Measurements from ENCODE around the gene LDLRAP1. TPM values are rescaled to one million over a fixed set of nuclear protein-coding genes. Genes with fewer than 3 reads are reported as not detected.

The LDLRAP1 gene
- total RNA-seq, 2 donors from 2014 or later = 17.2 to 29.2 TPM

GRCh38 chr1:25563330-25564215, 20.2 kb downstream of the LDLRAP1 start:
- Mint-ChIP-seq H3K36me3 (peaks cover 0 to 5% of the 10 kb centered on the region in 2 donors), H3K9me3 (no peaks in the 10 kb centered on the region), H3K27ac (peak overlapping the region; percentile 88 to 97)
- DNase-seq (ENCODE audit: low spot score in 2 of 2) = no peak
- ATAC-seq = peak; percentile 50 to 71

GRCh38 chr1:25564777-25565574, 21.6 kb downstream of the LDLRAP1 start:
- H3K36me3 Mint-ChIP-seq = peaks cover 0 to 5% of the 10 kb centered on the region in 2 donors
- ATAC-seq (peak; percentile 42 to 43), DNase-seq (ENCODE audit: low spot score in 2 of 2) (peak in 1 of 2 donors; percentile 51)
- H3K27ac Mint-ChIP-seq = peak overlapping the region; percentile 61 to 89
- no peaks in the 10 kb centered on the region for H3K9me3 Mint-ChIP-seq

DNA sequence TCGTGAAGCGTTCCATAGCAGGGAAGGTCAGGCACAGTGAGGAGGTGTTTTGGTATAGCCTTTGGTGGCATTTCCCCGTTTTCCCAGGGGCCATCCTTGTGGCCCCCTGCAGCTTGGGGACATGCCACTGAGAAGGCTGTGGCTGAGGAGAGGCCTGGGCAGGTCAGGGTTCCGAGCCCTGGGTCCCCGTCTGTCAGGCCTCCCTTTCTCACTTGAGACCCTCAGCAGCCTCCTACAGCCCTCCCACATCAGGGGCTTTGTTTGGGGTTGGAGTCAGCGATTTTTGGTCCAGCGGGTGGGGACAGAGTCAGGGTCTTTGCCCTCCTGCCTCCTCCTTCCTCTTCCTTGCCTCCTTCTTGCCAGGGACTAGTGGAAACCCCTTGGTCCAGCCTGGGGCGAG, 22.2 kb downstream of the LDLRAP1 start:
- H3K36me3 Mint-ChIP-seq = peaks cover 0 to 5% of the 10 kb centered on the region in 2 donors
- H3K27ac Mint-ChIP-seq = peak overlapping the region in 1 of 2 donors; percentile 89
- ATAC-seq = peak in 1 of 2 donors; percentile 1

DNA sequence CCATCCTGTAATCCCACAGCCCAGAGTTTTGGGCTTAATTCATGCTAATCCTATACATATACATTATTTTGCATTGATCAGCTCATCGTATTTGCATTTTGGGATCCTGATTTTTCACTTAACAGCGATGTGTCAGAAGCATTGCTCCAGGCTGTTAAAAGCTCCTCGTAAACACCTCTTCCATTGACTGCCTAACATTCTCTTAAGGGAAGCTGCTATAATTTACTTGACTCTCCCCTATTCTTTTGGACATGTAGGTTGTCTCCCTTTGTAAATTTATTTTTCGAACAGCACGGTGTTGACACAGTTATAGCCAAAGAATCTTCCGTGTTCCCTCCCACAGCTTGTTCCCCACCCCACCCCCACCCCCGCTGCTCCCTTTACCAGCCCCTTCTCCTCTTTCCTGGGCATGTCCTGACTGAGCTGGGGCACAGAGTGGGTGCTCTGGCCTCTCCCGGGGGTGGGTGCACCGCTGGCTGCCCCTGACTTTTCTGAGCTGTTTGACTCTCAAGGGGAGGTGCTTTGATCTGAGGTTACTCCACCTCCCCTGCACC, 22.8 kb downstream of the LDLRAP1 start:
- ATAC-seq (no peak), DNase-seq (ENCODE audit: low spot score in 2 of 2) (no peak)
- Mint-ChIP-seq H3K36me3 (peaks cover 0 to 5% of the 10 kb centered on the region in 2 donors), H3K9me3 (no peaks in the 10 kb centered on the region), H3K27ac (peak overlapping the region; percentile 89 to 91)

More for the DNA sequence above, 22.2 kb downstream of the LDLRAP1 start:
- H3K9me3 Mint-ChIP-seq = no peaks in the 10 kb centered on the region
- DNase-seq (ENCODE audit: low spot score in 2 of 2) = no peak

DNA sequence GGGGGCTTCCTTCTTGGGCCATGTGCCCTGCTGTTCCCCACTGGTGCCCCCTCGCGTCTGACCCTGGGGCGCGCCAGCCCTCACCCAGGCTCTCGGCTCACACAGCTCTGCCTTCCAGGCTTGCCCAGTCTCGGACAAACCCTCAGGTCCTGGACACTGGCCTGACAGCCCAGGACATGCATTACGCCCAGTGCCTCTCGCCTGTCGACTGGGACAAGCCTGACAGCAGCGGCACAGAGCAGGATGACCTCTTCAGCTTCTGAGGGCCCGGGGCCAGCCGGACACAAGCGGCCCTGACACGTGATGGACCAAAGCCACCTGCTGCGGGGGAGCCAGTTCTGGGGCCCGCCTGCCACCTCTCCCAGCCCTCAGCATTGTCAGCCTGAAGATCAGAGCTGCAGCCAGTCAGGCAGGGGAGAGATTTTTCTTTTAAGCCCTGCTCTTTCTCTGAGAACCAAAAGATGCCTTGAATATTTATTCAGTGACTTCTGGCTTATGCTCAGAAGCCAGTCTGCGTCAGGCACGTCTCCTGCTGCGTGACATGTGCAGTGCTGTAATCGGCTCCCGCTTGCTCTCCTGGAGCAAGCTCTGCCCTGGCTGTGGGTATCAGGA, 23.4 kb downstream of the LDLRAP1 start:
- Mint-ChIP-seq H3K27ac (peak overlapping the region; percentile 89 to 91), H3K9me3 (no peaks in the 10 kb centered on the region)
- peak in 1 of 2 donors; percentile 49 for ATAC-seq

GRCh38 chr1:25567710-25568089, 24.3 kb downstream of the LDLRAP1 start:
- DNase-seq (ENCODE audit: low spot score in 2 of 2) = no peak
- Mint-ChIP-seq H3K9me3 (no peaks in the 10 kb centered on the region), H3K27ac (peak overlapping the region; percentile 25 to 64), H3K36me3 (peaks cover 0 to 4% of the 10 kb centered on the region in 2 donors)
- no peak for ATAC-seq

More for the DNA sequence above, 23.4 kb downstream of the LDLRAP1 start:
- DNase-seq (ENCODE audit: low spot score in 2 of 2) = peak in 1 of 2 donors; percentile 66
- H3K36me3 Mint-ChIP-seq = peaks cover 0 to 5% of the 10 kb centered on the region in 2 donors

DNA sequence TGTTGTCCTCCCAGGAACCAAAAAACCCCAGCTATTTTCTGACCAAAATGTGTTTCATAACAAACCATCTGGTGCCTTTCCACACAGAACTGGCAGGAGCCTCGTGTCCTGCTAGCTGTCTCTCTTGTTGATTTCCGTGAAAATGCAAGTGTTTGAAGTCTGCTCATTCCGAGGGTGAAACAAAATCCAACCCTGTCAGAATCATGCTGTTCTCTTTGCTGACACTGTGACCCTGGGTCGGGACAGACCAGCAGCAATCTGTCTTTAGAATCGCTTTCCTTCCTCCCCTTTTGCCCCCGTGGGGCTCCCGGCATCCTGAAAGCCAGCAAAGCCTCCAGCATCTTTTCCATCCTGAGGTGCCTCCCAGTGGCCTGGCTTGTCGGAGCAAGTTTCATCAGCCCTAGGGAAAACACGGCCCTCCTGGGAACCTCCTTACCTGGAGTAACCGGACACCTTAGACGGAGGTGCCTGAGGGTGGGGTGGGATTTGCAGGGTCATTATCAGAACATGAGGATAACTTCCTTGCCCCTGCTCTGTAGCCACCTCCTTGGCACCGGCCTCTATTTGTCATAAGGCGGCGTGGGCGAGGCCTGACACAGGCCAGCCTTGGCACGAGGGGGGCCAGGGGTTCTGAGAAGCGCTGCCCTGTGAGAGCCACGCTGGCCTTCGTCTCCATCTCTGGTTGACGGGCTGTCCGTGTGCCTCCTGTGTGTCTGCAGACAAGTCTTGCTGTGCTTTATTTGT, 24.9 kb downstream of the LDLRAP1 start:
- ATAC-seq = no peak
- DNase-seq (ENCODE audit: low spot score in 2 of 2) = no peak
- Mint-ChIP-seq H3K9me3 (no peaks in the 10 kb centered on the region), H3K27ac (peak overlapping the region; percentile 64 to 75), H3K36me3 (no peaks in the 10 kb centered on the region)

DNA sequence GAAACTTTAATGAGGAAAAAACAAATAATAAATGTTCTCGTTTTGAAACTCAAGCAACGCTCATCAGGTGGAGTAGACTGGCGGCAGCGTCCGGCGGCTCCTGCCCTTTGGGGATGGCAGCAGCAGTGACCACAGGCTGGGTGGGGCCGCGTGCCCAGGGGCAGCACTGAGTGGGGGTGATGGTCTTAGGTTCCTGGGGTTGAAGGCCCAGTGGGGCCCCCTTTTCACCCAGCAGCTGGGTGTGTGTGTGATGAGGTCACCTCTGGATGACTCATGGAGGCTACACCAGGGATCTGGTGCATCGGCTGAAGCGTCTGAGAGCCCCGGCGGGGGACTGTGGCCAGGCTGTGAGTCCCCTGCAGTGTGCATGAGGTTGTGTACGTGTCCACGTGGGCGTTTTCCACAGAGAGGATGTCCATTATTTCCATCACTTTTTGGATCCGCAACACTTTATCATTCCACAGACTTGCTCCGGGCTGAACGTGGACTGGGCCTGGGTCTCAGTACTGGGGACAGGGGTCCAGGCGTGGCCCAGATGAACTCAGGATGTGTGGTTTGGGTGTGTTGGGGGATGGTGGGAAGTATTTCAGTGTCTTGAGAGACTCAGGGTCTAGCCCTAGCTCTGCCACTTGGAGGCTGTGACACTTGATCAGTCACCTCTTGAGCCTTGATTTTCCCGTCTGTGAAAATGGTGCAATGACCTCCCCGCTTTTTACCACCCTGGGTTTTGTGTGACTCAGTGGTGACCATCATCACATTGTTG, 25.6 kb downstream of the LDLRAP1 start:
- peak in 1 of 2 donors; percentile 26 for ATAC-seq
- Mint-ChIP-seq H3K9me3 (no peaks in the 10 kb centered on the region), H3K27ac (peak overlapping the region in 1 of 2 donors; percentile 36), H3K36me3 (no peaks in the 10 kb centered on the region)
- no peak for DNase-seq (ENCODE audit: low spot score in 2 of 2)

DNA sequence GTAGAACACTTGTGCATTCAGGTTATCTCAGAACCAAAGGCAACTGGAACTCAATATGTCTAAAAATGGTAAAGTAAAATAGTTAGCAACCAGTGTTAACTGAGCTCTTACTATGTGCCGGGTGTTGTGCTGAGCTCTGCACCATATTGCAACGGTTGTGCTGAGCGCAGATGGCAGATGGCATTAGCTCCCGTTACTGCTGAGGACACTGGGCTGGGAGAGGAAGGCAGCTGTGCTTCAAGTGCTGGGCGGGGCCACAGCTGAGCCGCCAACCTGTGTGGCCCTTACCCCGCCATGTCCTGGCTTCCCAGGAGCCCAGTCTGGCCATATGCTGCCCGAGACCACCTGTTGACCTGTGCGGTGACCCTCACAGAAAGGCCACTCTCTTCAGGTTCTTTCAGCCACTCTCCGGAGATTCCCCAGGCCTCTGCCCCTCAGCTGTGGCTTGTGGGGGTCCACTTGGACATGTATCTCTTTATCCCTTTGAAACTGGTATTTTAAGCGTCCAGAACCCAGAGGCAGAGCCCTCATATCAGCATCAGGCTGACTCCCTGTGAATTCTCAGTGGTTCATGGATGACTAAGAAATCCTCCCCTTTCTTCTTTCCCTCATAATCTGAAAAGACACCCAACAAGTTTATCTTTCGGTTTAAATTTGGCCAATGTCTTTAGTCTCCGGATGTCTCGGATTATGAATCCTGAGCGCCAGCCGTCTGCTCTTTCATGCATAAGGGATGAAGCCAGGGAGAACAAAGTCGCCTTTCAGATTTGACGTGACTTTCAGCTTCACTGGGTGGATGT, 26.4 kb downstream of the LDLRAP1 start:
- DNase-seq (ENCODE audit: low spot score in 2 of 2) (no peak), ATAC-seq (no peak)
- Mint-ChIP-seq H3K9me3 (no peaks in the 10 kb centered on the region), H3K27ac (no peak overlapping the region), H3K36me3 (no peaks in the 10 kb centered on the region)

DNA sequence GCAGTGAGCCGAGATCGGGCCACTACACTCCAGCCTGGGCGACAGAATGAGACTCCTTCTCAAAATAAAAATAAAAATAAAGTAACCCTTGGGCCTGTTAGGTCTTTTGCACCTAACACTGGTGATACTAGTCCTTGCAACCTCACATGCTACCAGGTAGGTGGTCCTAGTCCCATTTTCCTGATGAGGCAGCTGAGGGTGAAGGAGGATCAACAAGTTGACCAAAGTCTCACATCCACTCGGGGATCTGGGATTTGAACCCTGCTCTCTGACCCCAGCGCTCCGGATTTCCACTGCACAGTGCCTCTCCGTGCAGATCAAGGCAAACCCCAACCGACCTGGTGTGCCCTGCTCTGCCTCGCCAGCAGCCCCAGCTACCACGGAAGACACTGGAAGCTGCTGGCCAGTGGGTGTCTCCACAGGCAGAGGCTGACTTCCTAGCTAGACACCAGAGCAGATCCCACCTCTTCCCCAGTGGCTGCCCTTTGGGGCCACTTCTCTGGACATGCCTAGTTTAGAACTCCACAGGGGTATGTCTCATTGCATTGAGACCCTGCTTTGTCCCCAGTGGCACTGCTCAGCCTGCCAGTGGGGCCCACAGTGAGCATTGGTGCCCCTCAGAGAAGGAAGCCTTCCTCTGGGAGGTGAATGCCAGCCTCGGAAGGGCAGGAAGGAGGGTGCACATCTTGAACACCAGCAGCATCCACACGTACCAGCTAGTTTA, 27.6 kb downstream of the LDLRAP1 start:
- no peak overlapping the region for H3K27ac Mint-ChIP-seq
- ATAC-seq = no peak
- H3K9me3 Mint-ChIP-seq = no peaks in the 10 kb centered on the region
- H3K36me3 Mint-ChIP-seq = no peaks in the 10 kb centered on the region
- no peak for DNase-seq (ENCODE audit: low spot score in 2 of 2)

DNA sequence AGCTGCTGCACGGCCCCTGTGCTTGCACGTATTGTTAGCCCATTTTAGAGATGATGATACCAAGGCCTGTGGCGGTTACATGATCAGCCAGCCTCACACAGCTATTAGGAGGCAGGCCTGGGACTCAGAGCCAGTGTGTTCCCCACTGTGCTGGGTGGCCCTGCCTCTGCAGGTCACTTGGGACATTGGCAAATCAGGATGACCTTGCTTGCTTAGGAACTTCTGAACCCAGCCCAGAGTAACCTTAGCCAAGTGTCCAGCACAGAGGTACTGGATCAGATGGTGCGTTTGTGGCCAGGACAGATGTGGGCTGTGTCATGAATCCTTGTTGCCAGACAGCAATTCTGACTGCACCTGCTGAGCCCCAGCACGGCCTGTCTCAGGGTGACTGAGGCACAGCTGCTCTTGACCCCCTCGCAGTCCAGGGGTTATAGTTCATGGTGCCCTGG, 28.1 kb downstream of the LDLRAP1 start:
- no peak overlapping the region for H3K27ac Mint-ChIP-seq

DNA sequence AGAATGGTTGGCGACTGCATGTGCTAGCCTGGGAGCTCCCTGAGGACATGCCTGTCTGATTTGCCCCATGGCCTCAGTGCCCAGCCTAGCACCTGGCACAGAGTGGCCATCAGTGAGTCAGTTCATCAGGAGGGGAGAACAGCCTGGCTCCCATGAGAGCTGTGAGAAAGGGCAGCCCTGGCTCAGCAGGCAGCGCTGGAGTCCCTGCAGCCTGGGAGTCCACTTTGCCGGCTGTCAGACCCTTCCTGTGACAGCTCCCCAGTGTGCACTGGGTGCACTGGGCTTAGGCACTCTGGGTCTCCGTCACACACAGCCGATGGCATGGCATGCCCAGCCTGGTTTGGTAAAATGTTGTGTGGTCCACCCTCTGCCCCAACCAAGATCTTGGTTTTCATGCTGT, 28.7 kb downstream of the LDLRAP1 start:
- Mint-ChIP-seq H3K9me3 (no peaks in the 10 kb centered on the region), H3K36me3 (no peaks in the 10 kb centered on the region), H3K27ac (no peak overlapping the region)
- DNase-seq (ENCODE audit: low spot score in 2 of 2) = no peak
- no peak for ATAC-seq

More for the DNA sequence above, 28.1 kb downstream of the LDLRAP1 start:
- DNase-seq (ENCODE audit: low spot score in 2 of 2) (no peak), ATAC-seq (no peak)
- Mint-ChIP-seq H3K36me3 (no peaks in the 10 kb centered on the region), H3K9me3 (no peaks in the 10 kb centered on the region)

- Mint-ChIP-seq H3K9me3 (no peaks in the 10 kb centered on the region), H3K27ac (peak overlapping the region in 1 of 2 donors; percentile 55), H3K36me3 (no peaks in the 10 kb centered on the region)
- ATAC-seq = peak; percentile 57 to 77
- peak in 1 of 2 donors; percentile 57 for DNase-seq (ENCODE audit: low spot score in 2 of 2)
Measured at GRCh38 chr1:25572708-25573590, 29.5 kb downstream of the LDLRAP1 start.

All from activated naive CD4-positive, alpha-beta T cell treated with anti-CD3 and anti-CD28 coated beads, Interleukin-2, amount 50 U/mL, for 72 hours (primary cell).